Activated naive CD4-positive, alpha-beta T cell treated with anti-CD3 and anti-CD28 coated beads, Interleukin-2, amount 10 ng/mL, durations not matched to agents 7 days and 5 days (primary cell): Measurements from ENCODE around the gene MREG.

ENCODE experiments used
- CTCF ChIA-PET: fragments of 350-600 bp; sonication (Branson Sonifier 250); formaldehyde crosslinking; loops from one replicate; lab custom pipeline; 2021; ENCODE audit warnings: antibody characterized with exemption; lab: Charles Lee
- DNase-seq: peaks from one replicate; pipeline ENCODE4 v3.0.0-alpha.2; 2020
- H3K27ac Mint-ChIP-seq: one replicate; pipeline ENCODE4 v1.8.0; 2021; ENCODE audit warnings: mild to moderate bottlenecking, moderate library complexity, mixed read lengths
- H3K27me3 Mint-ChIP-seq: one replicate; pipeline ENCODE4 v1.8.0; 2021; ENCODE audit warnings: mild to moderate bottlenecking, mixed read lengths
- H3K36me3 Mint-ChIP-seq: one replicate; pipeline ENCODE4 v1.8.0; 2021; ENCODE audit warnings: mixed read lengths
- H3K4me1 Mint-ChIP-seq: one replicate; pipeline ENCODE4 v1.8.0; 2021; ENCODE audit warnings: mixed read lengths
- H3K4me3 Mint-ChIP-seq: one replicate; pipeline ENCODE4 v1.8.0; 2021; ENCODE audit warnings: mild to moderate bottlenecking, moderate library complexity, mixed read lengths
- H3K9me3 Mint-ChIP-seq: one replicate; pipeline ENCODE4 v1.8.0; 2021; ENCODE audit warnings: mixed read lengths

MREG gene

GRCh38 chr2:216034065-216034464 is 20.7 kb upstream of the MREG start:
- Mint-ChIP-seq H3K27ac (no peak overlapping the region), H3K4me3 (no peak overlapping the region), H3K9me3 (no peaks in the 10 kb centered on the region), H3K27me3 (no peaks in the 10 kb centered on the region), H3K4me1 (peaks cover 26% of the 10 kb centered on the region), H3K36me3 (peaks cover 26% of the 10 kb centered on the region)
- DNase-seq: peak; percentile 88
- CTCF ChIA-PET: interaction anchor here (0.8 to 4.6 kb wide), 17 partner anchors 11 to 375 kb away, joined by 3 to 25 read pairs (median 7); partner anchors contain the start of gene XRCC5

DNA sequence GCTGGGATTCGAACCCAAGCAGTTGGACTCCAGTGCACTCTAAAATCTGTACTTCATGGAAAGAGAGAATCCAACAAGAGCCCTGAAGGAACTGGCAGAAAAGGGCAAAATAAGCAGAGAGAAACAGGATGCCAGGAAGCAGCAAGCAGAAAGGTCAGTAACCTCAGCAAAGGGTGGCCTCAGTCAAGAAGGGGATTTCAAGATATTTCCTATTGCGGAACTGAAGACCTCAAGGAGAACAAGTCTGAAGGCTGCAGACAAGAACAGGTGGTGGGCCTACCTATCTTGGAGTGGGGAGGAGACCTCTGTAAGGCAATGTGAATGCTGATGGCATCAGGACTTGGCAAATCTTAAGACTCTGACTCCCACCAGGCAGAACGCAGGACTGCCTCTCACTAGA is 20.1 kb upstream of the MREG start:
- no peaks in the 10 kb centered on the region for H3K9me3 Mint-ChIP-seq
- peaks cover 26% of the 10 kb centered on the region for H3K4me1 Mint-ChIP-seq
- no peak overlapping the region for H3K27ac Mint-ChIP-seq
- no peaks in the 10 kb centered on the region for H3K27me3 Mint-ChIP-seq
- H3K4me3 Mint-ChIP-seq: no peak overlapping the region
- H3K36me3 Mint-ChIP-seq: peaks cover 26% of the 10 kb centered on the region
- DNase-seq: no peak
- CTCF ChIA-PET: interaction anchor here (0.8 to 4.6 kb wide), 21 partner anchors 10 to 375 kb away, joined by 3 to 25 read pairs (median 6); partner anchors contain the start of genes PECR, TMEM169 and XRCC5

GRCh38 chr2:216031960-216032689 is 18.8 kb upstream of the MREG start:
- no peak overlapping the region for H3K4me3 Mint-ChIP-seq
- DNase-seq: no peak
- peaks cover 26% of the 10 kb centered on the region for H3K4me1 Mint-ChIP-seq
- peaks cover 24% of the 10 kb centered on the region for H3K36me3 Mint-ChIP-seq
- H3K27me3 Mint-ChIP-seq: no peaks in the 10 kb centered on the region
- H3K9me3 Mint-ChIP-seq: no peaks in the 10 kb centered on the region
- CTCF ChIA-PET: interaction anchor here (1.3 to 4.6 kb wide), 12 partner anchors 9 to 163 kb away, joined by 3 to 25 read pairs (median 6); partner anchors contain the start of genes PECR, TMEM169 and XRCC5
- H3K27ac Mint-ChIP-seq: peak overlapping the region; percentile 42

GRCh38 chr2:216030216-216030615 is 16.9 kb upstream of the MREG start:
- DNase-seq: no peak
- H3K9me3 Mint-ChIP-seq: no peaks in the 10 kb centered on the region
- peaks cover 26% of the 10 kb centered on the region for H3K4me1 Mint-ChIP-seq
- H3K27ac Mint-ChIP-seq: no peak overlapping the region
- no peak overlapping the region for H3K4me3 Mint-ChIP-seq
- CTCF ChIA-PET: interaction anchor here (0.7 to 1.0 kb wide), 3 partner anchors 9 to 13 kb away, joined by 3 to 4 read pairs (median 3); no protein-coding TSS in a partner anchor
- H3K27me3 Mint-ChIP-seq: no peaks in the 10 kb centered on the region
- H3K36me3 Mint-ChIP-seq: peaks cover 24% of the 10 kb centered on the region

- Mint-ChIP-seq H3K27ac (no peak overlapping the region), H3K36me3 (peaks cover 17% of the 10 kb centered on the region), H3K9me3 (no peaks in the 10 kb centered on the region)
These were observed 16.2 kb upstream of the MREG start for GRCh38 chr2:216029416-216030129.

GRCh38 chr2:216024779-216025336 is 11.5 kb upstream of the MREG start:
- no peak for DNase-seq
- no peak overlapping the region for H3K4me3 Mint-ChIP-seq
- H3K4me1 Mint-ChIP-seq: no peaks in the 10 kb centered on the region
- CTCF ChIA-PET: interaction anchor here (0.9 to 6.0 kb wide), 4 partner anchors 8 to 74 kb away, joined by 3 to 54 read pairs (median 14); no protein-coding TSS in a partner anchor
- H3K36me3 Mint-ChIP-seq: peaks cover 8% of the 10 kb centered on the region
- no peaks in the 10 kb centered on the region for H3K9me3 Mint-ChIP-seq
- no peak overlapping the region for H3K27ac Mint-ChIP-seq
- H3K27me3 Mint-ChIP-seq: no peaks in the 10 kb centered on the region

More at GRCh38 chr2:216029416-216030129, 16.2 kb upstream of the MREG start:
- H3K27me3 Mint-ChIP-seq: no peaks in the 10 kb centered on the region
- peaks cover 26% of the 10 kb centered on the region for H3K4me1 Mint-ChIP-seq
- CTCF ChIA-PET: interaction anchor here (0.7 to 1.2 kb wide), 2 partner anchors 9 to 79 kb away, joined by 3 to 4 read pairs; no protein-coding TSS in a partner anchor
- no peak for DNase-seq
- no peak overlapping the region for H3K4me3 Mint-ChIP-seq

GRCh38 chr2:216023055-216023648 is 9.8 kb upstream of the MREG start:
- DNase-seq: peak; percentile 66
- H3K4me3 Mint-ChIP-seq: no peak overlapping the region
- peaks cover 10% of the 10 kb centered on the region for H3K4me1 Mint-ChIP-seq
- no peak overlapping the region for H3K27ac Mint-ChIP-seq
- H3K9me3 Mint-ChIP-seq: peaks cover 3% of the 10 kb centered on the region
- H3K27me3 Mint-ChIP-seq: no peaks in the 10 kb centered on the region
- CTCF ChIA-PET: interaction anchor here (0.8 to 6.0 kb wide), 15 partner anchors 8 to 119 kb away, joined by 3 to 54 read pairs (median 5); partner anchors contain the start of gene MREG
- peaks cover 7% of the 10 kb centered on the region for H3K36me3 Mint-ChIP-seq

- no peaks in the 10 kb centered on the region for H3K27me3 Mint-ChIP-seq
- H3K4me1 Mint-ChIP-seq: peaks cover 20% of the 10 kb centered on the region
- no peak overlapping the region for H3K4me3 Mint-ChIP-seq
- no peak overlapping the region for H3K27ac Mint-ChIP-seq
- peaks cover 12% of the 10 kb centered on the region for H3K36me3 Mint-ChIP-seq
- CTCF ChIA-PET: interaction anchor here (0.6 to 6.0 kb wide), 10 partner anchors 8 to 92 kb away, joined by 3 to 54 read pairs (median 4); no protein-coding TSS in a partner anchor
- peaks cover 3% of the 10 kb centered on the region for H3K9me3 Mint-ChIP-seq
- DNase-seq: no peak
These were observed 8.6 kb upstream of the MREG start for GRCh38 chr2:216021768-216022565.

- CTCF ChIA-PET: interaction anchor here (1.2 to 2.0 kb wide), 2 partner anchors 15 to 69 kb away, joined by 8 to 9 read pairs; no protein-coding TSS in a partner anchor
- no peak overlapping the region for H3K27ac Mint-ChIP-seq
These were observed 5.4 kb upstream of the MREG start for GRCh38 chr2:216018709-216019108.

GRCh38 chr2:216017365-216017764 is 4.0 kb upstream of the MREG start:
- peak; percentile 35 for DNase-seq
- H3K36me3 Mint-ChIP-seq: peaks cover 27% of the 10 kb centered on the region
- peaks cover 6% of the 10 kb centered on the region for H3K27me3 Mint-ChIP-seq
- CTCF ChIA-PET: interaction anchor here (0.9 to 2.1 kb wide), 7 partner anchors 10 to 67 kb away, joined by 3 to 13 read pairs (median 5); no protein-coding TSS in a partner anchor
- H3K4me3 Mint-ChIP-seq: no peak overlapping the region
- H3K27ac Mint-ChIP-seq: peak overlapping the region; percentile 74
- H3K9me3 Mint-ChIP-seq: peaks cover 3% of the 10 kb centered on the region
- peaks cover 61% of the 10 kb centered on the region for H3K4me1 Mint-ChIP-seq

More at GRCh38 chr2:216018709-216019108, 5.4 kb upstream of the MREG start:
- H3K4me1 Mint-ChIP-seq: peaks cover 50% of the 10 kb centered on the region
- no peak for DNase-seq
- no peak overlapping the region for H3K4me3 Mint-ChIP-seq
- H3K9me3 Mint-ChIP-seq: peaks cover 3% of the 10 kb centered on the region
- no peaks in the 10 kb centered on the region for H3K27me3 Mint-ChIP-seq
- peaks cover 24% of the 10 kb centered on the region for H3K36me3 Mint-ChIP-seq

- H3K27ac Mint-ChIP-seq: peak overlapping the region; percentile 93
- H3K27me3 Mint-ChIP-seq: peaks cover 6% of the 10 kb centered on the region
- H3K4me1 Mint-ChIP-seq: peaks cover 65% of the 10 kb centered on the region
- H3K9me3 Mint-ChIP-seq: peaks cover 3% of the 10 kb centered on the region
- DNase-seq: no peak
- H3K4me3 Mint-ChIP-seq: no peak overlapping the region
- peaks cover 27% of the 10 kb centered on the region for H3K36me3 Mint-ChIP-seq
- CTCF ChIA-PET: interaction anchor here (0.9 to 2.1 kb wide), 8 partner anchors 9 to 66 kb away, joined by 3 to 13 read pairs (median 4); no protein-coding TSS in a partner anchor
These were observed 3.2 kb upstream of the MREG start for GRCh38 chr2:216016581-216016980.

DNA sequence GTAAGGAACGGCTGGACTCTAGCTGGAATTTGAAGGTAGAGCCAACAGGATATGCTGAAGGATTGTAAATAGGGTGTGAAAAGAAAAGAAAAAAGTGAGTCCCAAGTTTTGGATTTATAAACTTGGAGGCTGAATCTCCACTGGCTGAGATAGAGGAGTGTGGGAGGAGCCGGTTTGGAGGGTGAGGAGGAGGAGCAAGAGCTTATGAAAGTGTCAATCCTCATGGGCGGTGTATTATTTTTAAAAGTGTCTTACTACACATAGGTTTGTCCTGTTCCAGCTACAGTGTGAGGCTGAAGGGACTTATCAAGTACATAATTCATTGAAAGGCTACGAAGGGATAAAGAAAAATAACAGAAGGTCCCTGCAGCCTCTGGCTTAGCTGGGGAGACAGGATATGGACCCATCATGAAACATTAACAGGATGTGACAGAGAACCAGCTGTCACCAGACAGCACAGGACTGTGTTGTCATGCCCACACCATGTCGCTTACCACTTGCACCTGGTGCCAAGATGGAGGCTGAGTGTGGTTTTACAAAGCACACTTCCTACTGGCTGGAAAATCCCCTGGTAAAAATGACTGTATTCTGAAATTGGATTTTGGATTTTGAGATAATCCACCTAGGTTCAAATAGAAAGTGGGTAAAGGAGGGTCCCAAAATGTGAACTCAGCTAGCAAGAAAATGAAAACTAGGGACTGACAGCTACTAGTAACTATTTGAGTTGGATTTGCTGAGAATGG is 2.5 kb upstream of the MREG start:
- peaks cover 6% of the 10 kb centered on the region for H3K27me3 Mint-ChIP-seq

More for the DNA sequence above, 2.5 kb upstream of the MREG start:
- peaks cover 3% of the 10 kb centered on the region for H3K9me3 Mint-ChIP-seq
- H3K4me3 Mint-ChIP-seq: peak overlapping the region; percentile 48
- H3K27ac Mint-ChIP-seq: peak overlapping the region; percentile 93
- CTCF ChIA-PET: interaction anchor here (0.7 to 2.1 kb wide), 10 partner anchors 8 to 66 kb away, joined by 3 to 13 read pairs (median 4); no protein-coding TSS in a partner anchor
- peaks cover 70% of the 10 kb centered on the region for H3K4me1 Mint-ChIP-seq
- H3K36me3 Mint-ChIP-seq: peaks cover 29% of the 10 kb centered on the region
- peak; percentile 81 for DNase-seq
